Gastroesophageal sphincter (tissue), 4 donors: ENCODE measurements around the gene FBXL3. TPM values are rescaled to one million over a fixed set of nuclear protein-coding genes. Genes with fewer than 3 reads are reported as not detected.

Source experiments
- ATAC-seq: fragments of 150-250 bp; one replicate; pipeline ENCODE4 v1.9.1; 2016; ENCODE audit warnings: mild to moderate bottlenecking, moderate library complexity
- H3K27ac ChIP-seq, 4 donors: fragments of 200-600 bp; sonication (generic) in 3 of 4; 1 replicate in 3 of 4; 2 replicates in 1 of 4; pipeline ENCODE4 v1.5.1; 2016 to 2019
- H3K27me3 ChIP-seq: fragments of 200-600 bp; sonication (generic); one replicate; pipeline ENCODE4 v1.5.1; 2019
- H3K36me3 ChIP-seq, 2 donors: fragments of 200-600 bp; sonication (generic); one replicate each; pipeline ENCODE4 v1.5.1; 2019; ENCODE audit warnings: control low read depth in 1 of 2
- H3K4me1 ChIP-seq, 3 donors: fragments of 200-600 bp; sonication (generic); 1 replicate in 2 of 3; 2 replicates in 1 of 3; pipeline ENCODE4 v1.5.1; 2016 to 2019; ENCODE audit warnings: control low read depth in 2 of 3
- H3K4me3 ChIP-seq, 2 donors: fragments of 200-600 bp; sonication (generic); one replicate each; pipeline ENCODE4 v1.5.1; 2019; ENCODE audit warnings: mild to moderate bottlenecking in 1 of 2, moderate library complexity in 1 of 2
- H3K9me3 ChIP-seq, 3 donors: fragments of 200-600 bp; sonication (generic); one replicate each; pipeline ENCODE4 v1.5.1; 2017 to 2019; ENCODE audit warnings: control low read depth in 2 of 3
- EP300 ChIP-seq: sonication (generic); formaldehyde crosslinking; IDR thresholded peaks from one replicate; pipeline ENCODE4 v1.6.1; 2017; ENCODE audit warnings: antibody characterized with exemption, mild to moderate bottlenecking
- POLR2A ChIP-seq, 2 donors: fragments of 450-650 bp; IDR thresholded peaks; one replicate each; pipeline ENCODE4 v1.6.1; 2017; ENCODE audit warnings: antibody characterized with exemption in 2 of 2, mild to moderate bottlenecking in 2 of 2, moderate library complexity in 1 of 2
- POLR2AphosphoS5 ChIP-seq: sonication (generic); formaldehyde crosslinking; IDR thresholded peaks from one replicate; pipeline ENCODE4 v1.6.1; 2017; ENCODE audit warnings: antibody characterized with exemption
- WGBS, 2 donors: methylation state at CpG; one replicate each; pipeline ENCODE4 v1.1.5; 2018; ENCODE audit warnings: low coverage in 1 of 2; 5-methylcytosine and 5-hydroxymethylcytosine counted together
- total RNA-seq, 4 donors: library from RNA; depleted of rRNA; stranded (reverse); fragments of >200 nt; gene quantifications; one replicate each; pipeline ENCODE4 v1.1.0, GENCODE V29; 2016
- TF ChIP-seq, protein P1 (sequence below), 4 experiments: fragments of 200-600 bp in 2 of 4; fragments of 450-650 bp in 2 of 4; sonication (generic) in 1 of 4; IDR thresholded peaks; one replicate each; pipeline ENCODE4 v1.5.1; 2017 to 2019; ENCODE audit warnings: antibody characterized with exemption in 4 of 4, mild to moderate bottlenecking in 2 of 4, moderate library complexity in 2 of 4

Gene FBXL3
- total RNA-seq, 4 donors from 2014 or later, result 76.5 to 114 (median 87.0) TPM

DNA sequence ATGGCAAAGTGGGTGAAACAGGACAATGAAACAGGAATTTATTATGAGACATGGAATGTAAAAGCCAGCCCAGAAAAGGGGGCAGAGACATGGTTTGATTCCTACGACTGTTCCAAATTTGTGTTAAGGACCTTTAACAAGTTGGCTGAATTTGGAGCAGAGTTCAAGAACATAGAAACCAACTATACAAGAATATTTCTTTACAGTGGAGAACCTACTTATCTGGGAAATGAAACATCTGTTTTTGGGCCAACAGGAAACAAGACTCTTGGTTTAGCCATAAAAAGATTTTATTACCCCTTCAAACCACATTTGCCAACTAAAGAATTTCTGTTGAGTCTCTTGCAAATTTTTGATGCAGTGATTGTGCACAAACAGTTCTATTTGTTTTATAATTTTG, 26.5 kb downstream of the FBXL3 start:
- H3K36me3 ChIP-seq, result peaks cover 0 to 53% of the 10 kb centered on the region in 2 donors
- no peaks in the 10 kb centered on the region for H3K27me3 ChIP-seq
- H3K27ac ChIP-seq, result no peak overlapping the region
- TF ChIP-seq, protein P1, sequence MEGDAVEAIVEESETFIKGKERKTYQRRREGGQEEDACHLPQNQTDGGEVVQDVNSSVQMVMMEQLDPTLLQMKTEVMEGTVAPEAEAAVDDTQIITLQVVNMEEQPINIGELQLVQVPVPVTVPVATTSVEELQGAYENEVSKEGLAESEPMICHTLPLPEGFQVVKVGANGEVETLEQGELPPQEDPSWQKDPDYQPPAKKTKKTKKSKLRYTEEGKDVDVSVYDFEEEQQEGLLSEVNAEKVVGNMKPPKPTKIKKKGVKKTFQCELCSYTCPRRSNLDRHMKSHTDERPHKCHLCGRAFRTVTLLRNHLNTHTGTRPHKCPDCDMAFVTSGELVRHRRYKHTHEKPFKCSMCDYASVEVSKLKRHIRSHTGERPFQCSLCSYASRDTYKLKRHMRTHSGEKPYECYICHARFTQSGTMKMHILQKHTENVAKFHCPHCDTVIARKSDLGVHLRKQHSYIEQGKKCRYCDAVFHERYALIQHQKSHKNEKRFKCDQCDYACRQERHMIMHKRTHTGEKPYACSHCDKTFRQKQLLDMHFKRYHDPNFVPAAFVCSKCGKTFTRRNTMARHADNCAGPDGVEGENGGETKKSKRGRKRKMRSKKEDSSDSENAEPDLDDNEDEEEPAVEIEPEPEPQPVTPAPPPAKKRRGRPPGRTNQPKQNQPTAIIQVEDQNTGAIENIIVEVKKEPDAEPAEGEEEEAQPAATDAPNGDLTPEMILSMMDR (IDR thresholded peaks at IDR 0.05), result no peak
- TF ChIP-seq POLR2AphosphoS5, result no peak
- TF ChIP-seq EP300, result no peak
- no peak for TF ChIP-seq POLR2A (IDR thresholded peaks at IDR 0.05)
- no peaks in the 10 kb centered on the region for H3K9me3 ChIP-seq
- H3K4me3 ChIP-seq, result no peak overlapping the region
- no peak for ATAC-seq
- peaks cover 0 to 64% (median 11%) of the 10 kb centered on the region in 3 donors for H3K4me1 ChIP-seq
- WGBS, 2 donors, result 33% methylated on average over 1 of the region's 1 CpG

- TF ChIP-seq EP300, result no peak
- TF ChIP-seq, protein P1 (IDR thresholded peaks at IDR 0.05), result no peak
- no peak for TF ChIP-seq POLR2A (IDR thresholded peaks at IDR 0.05)
- TF ChIP-seq POLR2AphosphoS5, result no peak
- H3K36me3 ChIP-seq, result peaks cover 0 to 37% of the 10 kb centered on the region in 2 donors
- H3K4me1 ChIP-seq, result peaks cover 0 to 42% (median 0%) of the 10 kb centered on the region in 3 donors
- no peak for ATAC-seq
- H3K27me3 ChIP-seq, result no peaks in the 10 kb centered on the region
- no peaks in the 10 kb centered on the region for H3K9me3 ChIP-seq
- no peak overlapping the region for H3K4me3 ChIP-seq
- WGBS, 2 donors, result 87 to 92% methylated on average over 3 of the region's 3 CpGs
- peak overlapping the region in 2 of 4 donors; percentile 6 to 94 for H3K27ac ChIP-seq
Measured at GRCh38 chr13:76994281-76994680, 32.7 kb downstream of the FBXL3 start.

DNA sequence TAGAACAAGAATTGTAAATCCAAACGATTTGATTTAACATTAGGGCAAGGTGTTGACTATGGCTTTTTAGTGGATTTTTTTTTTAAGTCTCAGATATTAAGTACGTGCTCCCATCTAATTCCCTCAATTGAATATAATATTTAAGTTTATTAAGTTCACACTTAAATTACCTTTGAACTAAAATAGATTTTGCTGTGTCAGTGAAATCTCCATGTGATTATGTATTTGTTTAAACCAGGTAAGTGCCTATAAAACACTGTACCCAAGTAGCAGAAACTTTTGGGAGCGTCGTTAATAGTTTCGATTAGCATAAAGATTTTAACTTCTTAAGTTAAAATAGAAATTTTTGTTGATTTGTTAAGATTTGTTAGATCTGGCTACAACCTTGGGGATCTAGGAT, 33.5 kb downstream of the FBXL3 start:
- peak overlapping the region in 1 of 2 donors; percentile 78 for H3K4me3 ChIP-seq
- ATAC-seq, result no peak
- no peaks in the 10 kb centered on the region for H3K27me3 ChIP-seq
- H3K4me1 ChIP-seq, result peaks cover 0 to 42% (median 0%) of the 10 kb centered on the region in 3 donors
- peak overlapping the region in 2 of 4 donors; percentile 89 to 94 for H3K27ac ChIP-seq
- WGBS, 2 donors, result 75 to 78% methylated on average over 5 of the region's 5 CpGs
- H3K9me3 ChIP-seq, result no peaks in the 10 kb centered on the region
- peaks cover 0 to 31% of the 10 kb centered on the region in 2 donors for H3K36me3 ChIP-seq
- TF ChIP-seq, protein P1 (IDR thresholded peaks at IDR 0.05), result no peak
- TF ChIP-seq POLR2AphosphoS5 (no peak), EP300 (no peak), POLR2A (IDR thresholded peaks at IDR 0.05) (no peak)

- peaks cover 0 to 26% of the 10 kb centered on the region in 2 donors for H3K36me3 ChIP-seq
- TF ChIP-seq POLR2A (IDR thresholded peaks at IDR 0.05) (no peak), EP300 (no peak), POLR2AphosphoS5 (no peak)
- TF ChIP-seq, protein P1 (IDR thresholded peaks at IDR 0.05), result no peak
- no peak for ATAC-seq
Measured at GRCh38 chr13:76993021-76993420, 33.9 kb downstream of the FBXL3 start.

DNA sequence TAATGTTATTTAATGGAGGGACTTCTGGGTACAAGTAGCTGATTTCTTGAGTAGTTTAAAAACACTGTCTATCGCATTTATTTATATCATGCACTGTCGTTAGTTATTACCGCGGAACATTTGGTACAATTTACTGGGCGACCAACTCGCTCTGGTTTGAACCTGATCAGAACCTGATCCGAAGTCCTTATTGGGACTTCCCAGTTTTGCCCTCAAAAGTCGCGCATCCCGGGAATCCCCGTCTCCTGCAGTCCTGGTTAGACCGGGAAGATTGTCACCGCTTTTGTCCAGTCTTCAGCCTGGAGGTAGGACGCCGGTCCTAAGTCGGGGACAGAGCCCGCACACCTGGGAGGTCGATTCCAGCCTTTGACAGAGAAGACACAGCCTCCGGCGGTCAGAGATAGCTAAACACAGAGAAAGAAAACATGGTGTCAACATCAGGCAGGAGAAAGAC, 34.4 kb downstream of the FBXL3 start:
- H3K36me3 ChIP-seq, result peaks cover 0 to 24% of the 10 kb centered on the region in 2 donors
- H3K27ac ChIP-seq, result peak overlapping the region; percentile 89 to 95 (median 93)
- peak overlapping the region; percentile 78 to 85 for H3K4me3 ChIP-seq
- H3K4me1 ChIP-seq, result peaks cover 0 to 42% (median 0%) of the 10 kb centered on the region in 3 donors
- H3K27me3 ChIP-seq, result no peaks in the 10 kb centered on the region
- peak; percentile 2 for ATAC-seq
- no peak for TF ChIP-seq POLR2AphosphoS5
- TF ChIP-seq EP300, result no peak
- no peak for TF ChIP-seq POLR2A (IDR thresholded peaks at IDR 0.05)
- TF ChIP-seq, protein P1 (IDR thresholded peaks at IDR 0.05), result no peak
- H3K9me3 ChIP-seq, result no peaks in the 10 kb centered on the region
- 0 to 1% methylated on average over 9 to 16 of the region's 20 CpGs for whole genome bisulfite sequencing, 2 donors

More at GRCh38 chr13:76993021-76993420, 33.9 kb downstream of the FBXL3 start:
- H3K4me3 ChIP-seq, result peak overlapping the region; percentile 78 to 85
- H3K27ac ChIP-seq, result peak overlapping the region; percentile 89 to 95 (median 93)
- no peaks in the 10 kb centered on the region for H3K27me3 ChIP-seq
- H3K9me3 ChIP-seq, result no peaks in the 10 kb centered on the region
- 12 to 24% methylated on average over 3 of the region's 3 CpGs for WGBS, 2 donors
- peaks cover 0 to 42% (median 0%) of the 10 kb centered on the region in 3 donors for H3K4me1 ChIP-seq
